Measurements from ENCODE around the gene VPS8. TPM values are rescaled to one million over a fixed set of nuclear protein-coding genes. Genes with fewer than 3 reads are reported as not detected.

Gene VPS8
- polyA plus RNA-seq, 3 donors from 2014 or later = 16.0 to 20.8 (median 16.7) TPM

- peaks cover 0 to 2% of the 10 kb centered on the region in 2 donors for H3K4me1 Mint-ChIP-seq
- no peak overlapping the region for H3K4me3 Mint-ChIP-seq
- no peaks in the 10 kb centered on the region for H3K27me3 Mint-ChIP-seq (ENCODE audit: low read depth in 3 of 3)
- H3K36me3 Mint-ChIP-seq = peaks cover 13 to 51% (median 30%) of the 10 kb centered on the region in 3 donors
- H3K9me3 Mint-ChIP-seq = peaks cover 0 to 9% (median 2%) of the 10 kb centered on the region in 6 donors
- DNase-seq = no peak
- H3K27ac Mint-ChIP-seq = no peak overlapping the region
Observed at GRCh38 chr3:185042312-185043050, 230.5 kb downstream of the VPS8 start.

- Mint-ChIP-seq H3K4me1 (peaks cover 0 to 2% of the 10 kb centered on the region in 2 donors), H3K27ac (peak overlapping the region in 1 of 6 donors; percentile 18), H3K9me3 (no peaks in the 10 kb centered on the region), H3K27me3 (ENCODE audit: low read depth in 3 of 3) (no peaks in the 10 kb centered on the region), H3K36me3 (peaks cover 31 to 58% (median 34%) of the 10 kb centered on the region in 3 donors), H3K4me3 (no peak overlapping the region)
- no peak for DNase-seq
Observed at GRCh38 chr3:185046164-185046515, 234.2 kb downstream of the VPS8 start.

GRCh38 chr3:185046603-185047002, 234.6 kb downstream of the VPS8 start:
- H3K9me3 Mint-ChIP-seq = no peaks in the 10 kb centered on the region
- H3K27me3 Mint-ChIP-seq (ENCODE audit: low read depth in 3 of 3) = no peaks in the 10 kb centered on the region
- no peak overlapping the region for H3K4me3 Mint-ChIP-seq
- H3K27ac Mint-ChIP-seq = no peak overlapping the region
- H3K4me1 Mint-ChIP-seq = peaks cover 0 to 2% of the 10 kb centered on the region in 2 donors
- no peak for DNase-seq
- H3K36me3 Mint-ChIP-seq = peaks cover 32 to 63% (median 36%) of the 10 kb centered on the region in 3 donors

- Mint-ChIP-seq H3K36me3 (peaks cover 62 to 86% (median 67%) of the 10 kb centered on the region in 3 donors), H3K27me3 (ENCODE audit: low read depth in 3 of 3) (no peaks in the 10 kb centered on the region)
- DNase-seq = no peak
Observed at GRCh38 chr3:185049710-185050109, 237.7 kb downstream of the VPS8 start.

GRCh38 chr3:185051801-185052200, 239.8 kb downstream of the VPS8 start:
- Mint-ChIP-seq H3K27me3 (ENCODE audit: low read depth in 3 of 3) (no peaks in the 10 kb centered on the region), H3K9me3 (peaks cover 4 to 29% (median 18%) of the 10 kb centered on the region in 6 donors), H3K27ac (peak overlapping the region in 1 of 6 donors; percentile 28), H3K36me3 (peaks cover 80 to 90% (median 83%) of the 10 kb centered on the region in 3 donors), H3K4me3 (no peak overlapping the region), H3K4me1 (no peaks in the 10 kb centered on the region)
- DNase-seq = no peak

More at GRCh38 chr3:185049710-185050109, 237.7 kb downstream of the VPS8 start:
- no peak overlapping the region for H3K4me3 Mint-ChIP-seq
- H3K27ac Mint-ChIP-seq = no peak overlapping the region
- peaks cover 1 to 10% (median 3%) of the 10 kb centered on the region in 6 donors for H3K9me3 Mint-ChIP-seq
- peaks cover 0 to under 1% of the 10 kb centered on the region in 2 donors for H3K4me1 Mint-ChIP-seq

GRCh38 chr3:185052631-185053030, 240.7 kb downstream of the VPS8 start:
- Mint-ChIP-seq H3K36me3 (peaks cover 79 to 86% (median 81%) of the 10 kb centered on the region in 3 donors), H3K4me1 (no peaks in the 10 kb centered on the region), H3K27me3 (ENCODE audit: low read depth in 3 of 3) (no peaks in the 10 kb centered on the region), H3K4me3 (no peak overlapping the region), H3K27ac (no peak overlapping the region), H3K9me3 (peaks cover 4 to 38% (median 25%) of the 10 kb centered on the region in 6 donors)
- no peak for DNase-seq

GRCh38 chr3:185056908-185057307, 244.9 kb downstream of the VPS8 start:
- DNase-seq = no peak
- Mint-ChIP-seq H3K27ac (no peak overlapping the region), H3K27me3 (ENCODE audit: low read depth in 3 of 3) (peaks cover 0 to 1% (median 0%) of the 10 kb centered on the region in 3 donors), H3K4me1 (no peaks in the 10 kb centered on the region), H3K36me3 (peaks cover 52 to 53% (median 53%) of the 10 kb centered on the region in 3 donors), H3K4me3 (no peak overlapping the region), H3K9me3 (peaks cover 7 to 55% (median 35%) of the 10 kb centered on the region in 6 donors)

GRCh38 chr3:185057829-185058228, 245.9 kb downstream of the VPS8 start:
- DNase-seq = no peak
- peaks cover 0 to 3% (median 1%) of the 10 kb centered on the region in 3 donors for H3K27me3 Mint-ChIP-seq (ENCODE audit: low read depth in 3 of 3)
- no peak overlapping the region for H3K27ac Mint-ChIP-seq
- H3K9me3 Mint-ChIP-seq = peaks cover 7 to 55% (median 35%) of the 10 kb centered on the region in 6 donors
- no peak overlapping the region for H3K4me3 Mint-ChIP-seq
- peaks cover 43 to 44% (median 44%) of the 10 kb centered on the region in 3 donors for H3K36me3 Mint-ChIP-seq
- H3K4me1 Mint-ChIP-seq = no peaks in the 10 kb centered on the region

GRCh38 chr3:185058796-185059195, 246.8 kb downstream of the VPS8 start:
- Mint-ChIP-seq H3K27me3 (ENCODE audit: low read depth in 3 of 3) (peaks cover 1 to 6% (median 3%) of the 10 kb centered on the region in 3 donors), H3K4me1 (no peaks in the 10 kb centered on the region), H3K4me3 (no peak overlapping the region), H3K36me3 (peaks cover 33 to 34% (median 34%) of the 10 kb centered on the region in 3 donors), H3K27ac (no peak overlapping the region), H3K9me3 (peaks cover 7 to 51% (median 35%) of the 10 kb centered on the region in 6 donors)
- DNase-seq = no peak

GRCh38 chr3:185059766-185060165, 247.8 kb downstream of the VPS8 start:
- Mint-ChIP-seq H3K4me1 (no peaks in the 10 kb centered on the region), H3K27ac (no peak overlapping the region), H3K27me3 (ENCODE audit: low read depth in 3 of 3) (peaks cover 1 to 6% (median 3%) of the 10 kb centered on the region in 3 donors), H3K36me3 (peaks cover 24% of the 10 kb centered on the region in 3 donors), H3K4me3 (no peak overlapping the region), H3K9me3 (peaks cover 5 to 45% (median 32%) of the 10 kb centered on the region in 6 donors)
- no peak for DNase-seq

- DNase-seq = no peak
- H3K4me3 Mint-ChIP-seq = no peak overlapping the region
- no peak overlapping the region for H3K27ac Mint-ChIP-seq
- H3K36me3 Mint-ChIP-seq = peaks cover 15 to 16% (median 16%) of the 10 kb centered on the region in 3 donors
- H3K9me3 Mint-ChIP-seq = peaks cover 5 to 37% (median 25%) of the 10 kb centered on the region in 6 donors
- H3K27me3 Mint-ChIP-seq (ENCODE audit: low read depth in 3 of 3) = peaks cover 1 to 8% (median 3%) of the 10 kb centered on the region in 3 donors
- H3K4me1 Mint-ChIP-seq = no peaks in the 10 kb centered on the region
Observed at GRCh38 chr3:185060655-185061054, 248.7 kb downstream of the VPS8 start.

GRCh38 chr3:185062191-185062590, 250.2 kb downstream of the VPS8 start:
- no peak for DNase-seq
- H3K4me1 Mint-ChIP-seq = no peaks in the 10 kb centered on the region
- peaks cover 3 to 21% (median 12%) of the 10 kb centered on the region in 6 donors for H3K9me3 Mint-ChIP-seq
- no peak overlapping the region for H3K4me3 Mint-ChIP-seq
- H3K36me3 Mint-ChIP-seq = peaks cover 3 to 5% (median 4%) of the 10 kb centered on the region in 3 donors
- H3K27ac Mint-ChIP-seq = no peak overlapping the region
- peaks cover 3 to 8% (median 6%) of the 10 kb centered on the region in 3 donors for H3K27me3 Mint-ChIP-seq (ENCODE audit: low read depth in 3 of 3)

GRCh38 chr3:185063431-185063830, 251.5 kb downstream of the VPS8 start:
- Mint-ChIP-seq H3K27ac (no peak overlapping the region), H3K9me3 (peaks cover 0 to 11% (median 5%) of the 10 kb centered on the region in 6 donors), H3K4me1 (no peaks in the 10 kb centered on the region)

GRCh38 chr3:185065059-185065458, 253.1 kb downstream of the VPS8 start:
- H3K27ac Mint-ChIP-seq = no peak overlapping the region

More at GRCh38 chr3:185063431-185063830, 251.5 kb downstream of the VPS8 start:
- no peak for DNase-seq
- peaks cover 0 to 5% (median 3%) of the 10 kb centered on the region in 3 donors for H3K36me3 Mint-ChIP-seq
- H3K4me3 Mint-ChIP-seq = no peak overlapping the region
- H3K27me3 Mint-ChIP-seq (ENCODE audit: low read depth in 3 of 3) = peaks cover 3 to 11% (median 6%) of the 10 kb centered on the region in 3 donors

More at GRCh38 chr3:185065059-185065458, 253.1 kb downstream of the VPS8 start:
- H3K9me3 Mint-ChIP-seq = peaks cover 0 to 5% (median 1%) of the 10 kb centered on the region in 6 donors
- no peak overlapping the region for H3K4me3 Mint-ChIP-seq
- no peaks in the 10 kb centered on the region for H3K4me1 Mint-ChIP-seq
- no peak for DNase-seq
- peaks cover 0 to 5% (median 0%) of the 10 kb centered on the region in 3 donors for H3K36me3 Mint-ChIP-seq
- H3K27me3 Mint-ChIP-seq (ENCODE audit: low read depth in 3 of 3) = peaks cover 3 to 12% (median 6%) of the 10 kb centered on the region in 3 donors

Data from immature natural killer cell (primary cell).